GM19452 (cell line): ENCODE results near the gene SP9.
A peak's percentile ranks its signal among the peaks of the same experiment; 100 is the strongest.

Experiments
- ATAC-seq: cut with Tn5 transposase; IDR thresholded peaks from one replicate; pipeline ENCODE4 v1.9.1; 2021; ENCODE audit not compliant: unreplicated experiment

Gene SP9

DNA sequence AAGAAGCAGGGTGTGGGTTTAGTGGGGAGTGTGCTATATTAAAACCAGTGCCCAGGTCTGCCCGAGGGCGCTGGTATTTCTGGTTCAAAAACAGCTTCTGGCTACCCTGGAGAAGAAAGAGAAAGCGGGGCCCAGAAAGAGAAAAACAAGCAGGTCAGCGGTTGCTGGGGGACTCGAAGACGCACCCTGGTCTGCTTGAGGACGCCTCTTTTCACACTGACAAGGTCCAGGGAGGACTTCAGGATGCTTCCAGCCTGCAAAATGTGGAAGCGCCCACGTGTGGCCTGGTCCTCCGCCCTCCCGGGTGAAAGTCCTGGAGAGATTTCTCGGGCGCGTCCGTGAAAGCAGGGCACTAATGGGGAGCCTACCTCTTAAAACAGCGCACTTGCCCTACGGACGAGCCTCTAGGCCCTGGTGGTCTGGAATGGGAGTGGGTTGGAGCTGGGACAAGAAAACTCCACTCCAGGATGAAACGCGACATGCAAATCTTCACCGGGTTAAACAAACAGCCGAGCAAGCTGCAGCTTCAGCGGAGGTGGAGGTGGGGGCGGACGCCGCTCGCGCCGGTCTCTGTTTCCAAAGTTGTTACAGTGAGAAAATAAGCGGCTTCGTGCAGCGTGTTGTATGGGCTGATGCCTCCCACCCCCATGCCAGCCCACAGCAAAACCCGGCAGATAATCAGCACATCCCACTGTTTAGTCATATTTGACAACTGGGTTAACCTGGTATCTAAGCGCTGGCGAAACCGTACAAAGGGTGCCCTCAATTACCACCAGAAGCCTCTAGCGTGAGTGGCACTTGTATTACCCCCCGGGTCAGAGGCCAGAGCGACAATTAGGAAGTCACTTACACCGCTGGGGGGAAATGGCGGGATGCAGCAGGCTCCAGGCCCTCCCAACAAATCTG is 1.1 kb upstream of the SP9 start:
- no peak for ATAC-seq

DNA sequence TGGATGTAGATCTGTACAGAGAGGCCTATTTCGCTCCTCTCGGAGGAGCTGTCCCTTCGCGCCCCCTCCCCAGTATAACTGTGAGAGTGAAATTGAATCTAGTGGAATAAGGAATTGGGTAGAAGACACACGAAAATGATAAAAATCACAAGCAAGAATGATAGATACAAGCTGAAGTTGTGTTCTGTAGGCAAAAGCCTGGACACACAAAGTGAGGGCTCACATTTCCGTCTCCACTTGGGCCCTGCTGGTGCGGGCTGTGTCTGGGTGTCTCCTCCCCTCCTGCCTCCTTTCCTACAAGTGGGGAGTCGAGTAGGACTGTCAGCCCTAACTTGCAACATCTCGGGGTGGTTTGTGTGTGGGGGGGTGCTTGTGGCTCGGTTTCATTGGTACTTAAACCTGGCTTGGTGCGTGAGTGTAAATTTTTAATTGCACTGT is 457 bp upstream of the SP9 start:
- no peak for ATAC-seq

DNA sequence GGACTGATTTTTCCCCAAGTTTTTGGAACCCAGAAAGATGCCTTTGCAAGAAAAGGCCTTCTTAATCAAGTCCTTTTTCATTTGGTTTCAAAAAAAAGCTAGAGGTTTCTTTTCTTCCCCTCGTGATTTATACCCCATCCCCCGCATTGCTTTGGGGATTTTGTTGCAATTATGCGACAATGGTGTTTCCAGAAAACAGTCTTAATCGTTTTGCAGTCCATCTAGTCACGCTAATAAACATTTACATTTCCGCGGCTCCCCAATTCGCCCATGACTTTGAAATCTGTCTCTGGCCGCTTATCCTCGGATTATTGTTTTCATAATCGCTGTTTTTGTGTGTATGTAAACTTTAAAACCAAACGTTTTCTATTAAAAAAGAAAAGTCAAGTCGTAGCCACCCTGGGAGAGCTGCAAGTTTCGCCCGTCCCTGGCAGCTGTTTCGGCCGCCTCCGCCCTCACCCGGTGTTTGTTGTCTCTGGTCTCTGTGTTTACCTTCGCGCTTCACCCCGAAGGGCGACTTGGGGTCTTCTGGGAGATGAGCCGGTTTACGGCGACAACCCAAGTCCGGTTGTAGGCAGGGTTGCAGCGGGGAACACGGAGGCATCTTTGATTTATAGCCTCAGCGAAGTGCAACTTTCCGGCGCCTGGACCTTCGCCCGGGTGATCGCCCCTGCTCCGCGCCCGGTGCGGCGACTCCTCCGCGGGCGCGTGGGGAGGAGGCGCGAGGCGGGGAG is 667 bp downstream of the SP9 start:
- no peak for ATAC-seq

DNA sequence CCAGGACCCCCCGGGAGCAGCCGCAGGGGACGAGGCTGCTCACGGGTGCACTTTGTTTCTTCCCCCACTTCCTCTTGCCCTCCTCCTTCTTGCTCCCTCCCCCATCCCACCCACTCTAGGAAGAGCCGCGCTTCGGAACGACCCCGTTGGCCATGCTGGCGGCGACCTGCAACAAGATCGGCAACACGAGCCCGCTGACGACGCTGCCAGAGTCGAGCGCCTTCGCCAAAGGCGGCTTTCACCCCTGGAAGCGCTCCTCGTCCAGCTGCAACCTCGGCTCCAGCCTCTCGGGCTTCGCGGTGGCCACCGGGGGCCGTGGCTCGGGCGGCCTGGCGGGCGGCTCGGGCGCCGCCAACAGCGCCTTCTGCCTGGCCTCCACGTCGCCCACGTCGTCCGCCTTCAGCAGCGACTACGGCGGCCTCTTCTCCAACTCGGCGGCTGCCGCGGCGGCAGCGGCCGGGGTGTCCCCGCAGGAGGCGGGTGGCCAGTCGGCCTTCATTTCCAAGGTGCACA is 1.3 kb downstream of the SP9 start:
- ATAC-seq: no peak

GRCh38 chr2:174336501-174337336 is 2.0 kb downstream of the SP9 start:
- peak; percentile 41 for ATAC-seq

DNA sequence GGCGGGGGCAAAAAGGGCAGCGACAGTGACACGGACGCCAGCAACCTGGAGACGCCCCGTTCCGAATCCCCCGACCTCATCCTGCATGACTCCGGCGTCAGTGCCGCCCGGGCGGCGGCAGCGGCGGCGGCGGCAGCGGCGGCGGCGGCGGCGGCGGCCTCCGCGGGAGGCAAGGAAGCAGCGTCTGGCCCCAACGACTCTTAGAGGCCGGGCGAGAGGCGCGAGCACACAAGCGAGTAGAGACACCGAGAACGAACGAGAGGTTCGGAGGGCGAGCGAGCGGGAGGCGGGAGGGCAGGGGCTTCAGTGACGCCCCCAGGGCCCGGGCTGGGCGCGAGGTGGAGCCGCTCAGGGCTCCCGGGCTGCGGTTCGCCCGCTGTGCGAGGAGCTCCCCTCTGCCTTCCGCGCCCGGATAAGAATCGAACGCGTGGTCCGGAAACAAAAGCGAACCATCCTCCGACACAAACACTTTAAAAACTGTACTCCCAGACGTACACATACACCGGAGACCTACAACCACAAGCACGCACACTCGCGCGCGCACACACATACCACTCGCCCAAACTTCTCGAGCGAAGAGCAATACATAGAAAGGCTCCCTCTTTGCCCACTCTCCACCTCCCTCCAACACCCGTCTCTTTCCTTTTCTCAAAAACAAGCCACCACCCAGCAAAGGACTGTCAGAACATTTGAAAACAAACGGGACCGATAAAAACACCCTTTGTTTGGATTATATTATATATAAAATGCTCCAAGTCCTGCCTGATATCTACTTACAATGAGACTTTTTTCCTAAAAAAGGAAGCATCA is 2.8 kb downstream of the SP9 start:
- peak; percentile 8 for ATAC-seq

DNA sequence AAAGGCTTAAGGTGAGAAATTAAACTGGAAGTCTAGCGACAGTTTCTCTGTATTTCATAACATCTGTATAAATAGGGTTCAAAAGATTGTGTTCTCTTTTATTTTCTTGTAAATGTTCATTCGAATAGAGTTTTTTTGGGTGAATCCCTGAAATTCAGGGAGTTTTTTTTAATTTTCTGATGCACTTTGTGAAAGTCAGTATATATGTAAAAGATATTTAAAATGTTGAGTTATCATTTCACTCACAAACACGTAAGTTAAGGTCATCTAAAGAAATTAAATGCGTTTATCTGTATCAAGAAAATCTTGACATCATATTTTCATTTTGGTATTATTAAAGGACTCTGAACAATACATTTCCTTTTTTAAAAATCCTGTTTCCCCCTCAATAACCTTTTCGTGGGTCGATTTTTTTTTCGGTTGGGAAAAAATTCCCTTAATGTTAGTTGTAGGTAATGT is 3.4 kb downstream of the SP9 start:
- ATAC-seq: no peak

DNA sequence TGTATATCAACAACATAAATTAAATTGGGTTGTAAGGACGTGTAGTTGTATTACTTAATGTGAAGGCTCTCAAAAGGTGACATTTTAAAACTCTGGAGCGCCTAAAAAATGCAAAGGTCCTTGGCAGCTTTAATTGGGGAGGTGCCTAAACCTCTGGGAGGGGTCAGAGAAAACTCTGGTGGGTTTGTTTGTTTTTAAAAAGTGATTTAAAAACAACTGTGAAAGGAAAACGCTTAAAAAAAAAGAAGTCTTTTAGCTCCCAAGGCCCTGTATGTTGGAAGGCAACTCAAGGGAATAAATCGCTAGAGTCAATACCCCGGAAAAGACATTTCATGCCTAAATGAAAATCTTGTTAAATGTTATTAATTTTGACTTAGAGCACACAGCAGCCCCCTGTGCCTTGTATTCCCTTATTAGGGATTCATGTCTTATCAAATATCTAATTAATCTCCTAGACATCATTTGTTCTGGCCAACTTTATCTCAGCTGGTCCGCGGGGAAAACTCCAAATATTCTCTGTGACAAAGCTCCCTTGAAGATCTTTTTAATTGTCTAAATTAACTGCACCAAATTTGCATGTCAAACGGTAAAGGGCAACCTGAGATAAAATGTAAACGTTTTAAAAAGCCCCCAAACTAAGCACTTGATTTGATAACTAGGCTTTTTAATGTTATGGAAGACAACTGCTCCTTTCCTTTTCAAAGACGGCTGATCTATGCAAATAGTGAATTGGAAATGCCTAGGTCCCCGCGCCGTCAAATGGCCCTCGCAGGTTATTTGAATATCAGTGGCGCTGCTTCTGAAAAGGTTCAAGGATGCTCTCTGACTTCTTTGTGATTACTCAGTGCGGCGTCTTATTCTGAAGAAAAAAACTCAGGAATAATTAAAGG is 4.2 kb downstream of the SP9 start:
- ATAC-seq: no peak

GRCh38 chr2:174339561-174340399 is 5.0 kb downstream of the SP9 start:
- no peak for ATAC-seq

- ATAC-seq: no peak
Observed at GRCh38 chr2:174340400-174341292, 5.9 kb downstream of the SP9 start.

GRCh38 chr2:174341293-174341994 is 6.7 kb downstream of the SP9 start:
- no peak for ATAC-seq

GRCh38 chr2:174341995-174342685 is 7.4 kb downstream of the SP9 start:
- ATAC-seq: no peak

GRCh38 chr2:174342686-174343342 is 8.1 kb downstream of the SP9 start:
- ATAC-seq: no peak

DNA sequence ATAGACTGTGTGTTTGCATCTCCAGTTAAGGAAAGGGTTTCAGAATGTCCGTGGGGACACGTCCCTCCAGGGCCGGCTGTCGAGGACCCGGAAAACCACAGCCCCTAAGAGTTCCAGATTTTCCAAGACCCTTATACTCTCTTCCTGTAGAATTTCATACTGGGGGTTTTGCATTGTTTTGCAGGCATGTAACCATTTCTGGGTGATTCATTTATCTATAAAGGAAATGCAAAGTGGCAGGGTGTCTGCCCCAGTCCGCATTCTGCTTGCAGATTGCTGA is 8.5 kb downstream of the SP9 start:
- ATAC-seq: no peak

GRCh38 chr2:174343623-174344455 is 9.1 kb downstream of the SP9 start:
- ATAC-seq: no peak
